HUES64 (cell line): Measurements from ENCODE around the gene STT3B.

ENCODE experiments used
- H3K27ac ChIP-seq: 2 replicates; pipeline ENCODE4 v1.7.0; 2013; ENCODE audit warnings: low read depth, low read length, inconsistent platforms
- H3K27me3 ChIP-seq: 2 replicates; pipeline ENCODE4 v1.6.1; 2013; ENCODE audit warnings: mild to moderate bottlenecking, low read length; ENCODE audit not compliant: insufficient read depth
- H3K36me3 ChIP-seq: 2 replicates; pipeline ENCODE4 v1.6.1; 2013; ENCODE audit warnings: mild to moderate bottlenecking, low read length; ENCODE audit not compliant: insufficient read depth
- H3K4me1 ChIP-seq: 2 replicates; pipeline ENCODE4 v1.6.1; 2013; ENCODE audit warnings: mild to moderate bottlenecking, low read length, moderate library complexity; ENCODE audit not compliant: insufficient read depth
- H3K4me3 ChIP-seq: 2 replicates; pipeline ENCODE4 v1.5.1; 2013; ENCODE audit warnings: mild to moderate bottlenecking, low read length, moderate library complexity
- H3K9ac ChIP-seq: 2 replicates; pipeline ENCODE4 v1.6.1; 2013; ENCODE audit warnings: mild to moderate bottlenecking, low read depth, low read length
- H3K9me3 ChIP-seq: 2 replicates; pipeline ENCODE4 v1.6.1; 2013; ENCODE audit warnings: low read depth, low read length; ENCODE audit not compliant: insufficient read depth
- WGBS: fragments of 150-250, 120-280 bp; methylation state at CpG from one replicate; pipeline ENCODE4 v1.1.7; 2013; ENCODE audit warnings: missing lambda C conversion rate; 5-methylcytosine and 5-hydroxymethylcytosine counted together

STT3B gene

DNA sequence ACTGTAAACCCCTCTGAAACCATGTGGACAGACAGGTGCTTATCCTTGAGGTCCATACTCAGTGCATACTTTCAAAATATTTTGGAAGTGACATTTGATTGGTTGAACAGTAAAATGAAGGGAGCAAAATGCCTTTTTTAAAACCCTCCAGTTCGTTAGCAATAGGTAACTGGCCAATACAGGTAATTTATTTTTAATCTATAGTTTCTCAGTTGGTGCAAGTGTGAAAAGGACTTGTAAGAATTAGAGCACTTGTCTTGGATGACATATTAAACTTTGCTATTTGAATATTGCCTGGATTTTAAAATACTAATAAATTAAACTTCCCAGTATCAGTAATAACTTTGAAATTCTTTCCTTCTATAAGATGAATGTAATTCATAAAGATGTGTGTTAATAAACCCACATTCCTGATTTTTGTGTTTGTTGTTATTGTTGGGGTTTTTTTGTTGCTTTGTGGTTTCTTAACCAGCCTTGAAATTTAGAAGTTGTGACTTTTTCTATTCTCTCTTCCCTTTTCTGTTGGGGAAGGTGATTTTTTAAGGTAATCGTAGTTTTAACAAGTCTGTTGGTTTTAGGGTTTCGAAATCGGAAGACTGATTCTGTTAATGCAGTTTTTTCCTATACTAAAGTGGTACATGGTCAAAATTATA lies 90.0 kb downstream of the STT3B start:
- peaks cover 34% of the 10 kb centered on the region for H3K4me1 ChIP-seq
- H3K27ac ChIP-seq, result no peak overlapping the region
- H3K9me3 ChIP-seq, result no peaks in the 10 kb centered on the region
- H3K36me3 ChIP-seq, result peaks cover 90% of the 10 kb centered on the region
- no peaks in the 10 kb centered on the region for H3K27me3 ChIP-seq
- H3K4me3 ChIP-seq, result no peak overlapping the region
- no peak overlapping the region for H3K9ac ChIP-seq
- WGBS, result 75% methylated on average over 4 of the region's 4 CpGs

DNA sequence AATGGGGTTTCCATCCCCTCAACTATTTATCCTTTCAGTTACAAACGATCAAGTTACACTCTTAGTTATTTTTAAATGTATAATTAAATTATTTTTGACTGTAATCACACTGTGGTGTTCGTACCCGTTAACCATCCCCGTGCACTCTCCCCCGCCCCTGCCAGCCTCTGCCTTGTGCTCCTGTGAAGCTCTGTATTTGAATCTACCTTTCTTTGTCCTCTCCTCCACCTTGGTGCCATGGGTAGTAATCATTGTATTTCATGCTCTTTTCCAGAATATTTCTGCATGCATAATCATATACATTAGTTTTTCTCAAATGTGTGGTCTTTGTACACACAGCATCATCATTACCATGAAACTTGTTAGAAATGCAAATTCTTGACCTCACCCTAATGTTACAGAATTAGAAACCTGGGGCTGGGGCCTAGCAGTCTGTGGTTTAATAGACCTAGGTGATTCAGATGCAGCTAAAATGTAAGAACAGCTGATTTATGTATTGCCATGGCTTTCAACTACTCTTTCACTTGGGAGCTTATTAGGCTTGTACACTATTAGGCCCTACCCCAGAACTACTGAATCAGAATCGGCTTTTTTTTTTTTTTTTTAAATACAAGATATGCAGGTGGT lies 91.5 kb downstream of the STT3B start:
- Histone ChIP-seq H3K4me1 (peaks cover 34% of the 10 kb centered on the region), H3K4me3 (no peak overlapping the region), H3K9ac (no peak overlapping the region), H3K36me3 (peaks cover 85% of the 10 kb centered on the region), H3K9me3 (no peaks in the 10 kb centered on the region), H3K27me3 (no peaks in the 10 kb centered on the region), H3K27ac (no peak overlapping the region)
- WGBS, result 90% methylated on average over 5 of the region's 6 CpGs

DNA sequence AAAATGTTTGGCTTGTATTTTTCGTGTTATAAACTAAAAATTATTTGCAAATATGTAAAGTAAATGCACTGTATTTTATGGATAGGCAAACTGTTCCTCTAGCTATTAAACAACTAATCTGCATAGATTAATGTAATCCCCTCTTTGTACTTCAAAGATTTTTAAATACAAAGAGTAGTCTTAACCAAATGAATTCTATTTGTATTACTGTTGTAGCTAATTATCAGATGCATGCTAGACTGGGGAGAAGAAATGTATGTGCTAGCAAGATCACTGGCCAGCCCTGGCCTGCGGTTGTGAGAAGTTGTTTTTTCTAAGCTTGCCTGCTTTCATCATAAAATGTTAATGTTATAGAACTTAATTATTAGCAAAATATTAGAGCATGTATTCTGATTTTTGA lies 92.6 kb downstream of the STT3B start:
- no CpG with 5 or more reads among the region's 2 CpGs for WGBS
- no peak overlapping the region for H3K9ac ChIP-seq
- no peaks in the 10 kb centered on the region for H3K9me3 ChIP-seq
- peak overlapping the region; percentile 1; the same call in 1 of the 2 replicates for H3K27ac ChIP-seq
- no peak overlapping the region for H3K4me3 ChIP-seq
- peaks cover 85% of the 10 kb centered on the region for H3K36me3 ChIP-seq
- H3K27me3 ChIP-seq, result no peaks in the 10 kb centered on the region
- H3K4me1 ChIP-seq, result peaks cover 34% of the 10 kb centered on the region

DNA sequence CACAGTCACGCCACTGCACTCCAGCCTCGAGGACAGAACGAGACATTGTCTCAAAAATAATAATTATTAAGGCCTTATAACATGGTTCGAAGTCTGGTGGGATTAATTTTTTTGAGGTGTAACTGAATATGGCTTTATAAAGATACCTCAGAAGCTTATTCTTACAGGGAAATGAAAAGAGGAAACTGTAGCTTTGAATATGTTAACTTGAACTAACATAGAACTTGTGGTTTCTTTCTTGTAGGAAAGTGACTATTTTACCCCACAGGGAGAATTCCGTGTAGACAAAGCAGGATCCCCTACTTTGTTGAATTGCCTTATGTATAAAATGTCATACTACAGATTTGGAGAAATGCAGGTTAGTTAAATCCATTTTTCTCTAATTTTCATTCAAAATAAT lies 96.3 kb downstream of the STT3B start:
- 87% methylated on average over 2 of the region's 5 CpGs for WGBS
- H3K9me3 ChIP-seq, result no peaks in the 10 kb centered on the region
- no peak overlapping the region for H3K9ac ChIP-seq
- H3K27me3 ChIP-seq, result no peaks in the 10 kb centered on the region
- no peak overlapping the region for H3K27ac ChIP-seq
- peaks cover 85% of the 10 kb centered on the region for H3K36me3 ChIP-seq
- peaks cover 25% of the 10 kb centered on the region for H3K4me1 ChIP-seq
- no peak overlapping the region for H3K4me3 ChIP-seq

DNA sequence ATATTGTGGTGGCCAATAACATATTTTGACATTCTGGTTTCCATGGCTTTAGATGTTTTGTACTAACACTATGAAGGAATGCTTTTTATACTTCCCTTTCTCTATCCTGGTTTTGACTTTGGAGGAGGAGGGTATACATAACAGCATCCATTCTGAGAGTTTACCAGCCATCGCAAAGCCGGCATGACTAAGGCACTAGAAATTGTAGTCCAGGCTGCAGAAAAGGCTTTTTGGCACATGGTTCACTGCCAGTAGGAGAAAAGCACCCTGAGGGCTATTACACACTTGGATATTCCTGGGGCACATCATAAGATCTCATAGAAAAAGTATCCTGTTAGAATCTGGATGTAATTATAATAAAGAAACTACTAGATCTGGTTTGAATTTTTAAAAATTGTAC lies 101.8 kb downstream of the STT3B start:
- Histone ChIP-seq H3K27ac (no peak overlapping the region), H3K4me1 (no peaks in the 10 kb centered on the region), H3K4me3 (no peak overlapping the region), H3K36me3 (peaks cover 66% of the 10 kb centered on the region), H3K27me3 (no peaks in the 10 kb centered on the region), H3K9ac (no peak overlapping the region), H3K9me3 (no peaks in the 10 kb centered on the region)
- WGBS, result 93% methylated on average over 2 of the region's 2 CpGs

DNA sequence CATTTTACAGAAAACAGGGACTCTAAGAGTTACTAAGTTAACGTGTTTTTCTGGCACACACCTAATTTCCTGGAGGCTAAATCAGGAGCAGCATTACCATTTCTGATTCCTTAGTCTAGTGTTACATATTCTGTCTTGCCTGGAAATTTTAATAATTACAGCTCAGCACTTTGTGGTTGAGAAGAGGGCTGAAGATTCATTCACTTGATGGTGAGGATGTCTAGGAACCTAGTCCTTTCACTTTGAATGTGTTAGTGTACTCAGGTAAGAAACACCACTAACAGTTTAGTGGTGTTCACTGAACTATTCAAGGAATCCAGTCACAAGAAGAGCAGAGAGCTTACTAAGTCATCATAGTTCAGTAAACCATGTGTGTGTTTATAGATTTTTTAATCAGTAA lies 102.8 kb downstream of the STT3B start:
- 86% methylated on average over 1 of the region's 1 CpG for WGBS
- Histone ChIP-seq H3K27ac (no peak overlapping the region), H3K27me3 (no peaks in the 10 kb centered on the region), H3K4me3 (no peak overlapping the region), H3K9ac (no peak overlapping the region), H3K36me3 (peaks cover 56% of the 10 kb centered on the region), H3K4me1 (no peaks in the 10 kb centered on the region), H3K9me3 (no peaks in the 10 kb centered on the region)

DNA sequence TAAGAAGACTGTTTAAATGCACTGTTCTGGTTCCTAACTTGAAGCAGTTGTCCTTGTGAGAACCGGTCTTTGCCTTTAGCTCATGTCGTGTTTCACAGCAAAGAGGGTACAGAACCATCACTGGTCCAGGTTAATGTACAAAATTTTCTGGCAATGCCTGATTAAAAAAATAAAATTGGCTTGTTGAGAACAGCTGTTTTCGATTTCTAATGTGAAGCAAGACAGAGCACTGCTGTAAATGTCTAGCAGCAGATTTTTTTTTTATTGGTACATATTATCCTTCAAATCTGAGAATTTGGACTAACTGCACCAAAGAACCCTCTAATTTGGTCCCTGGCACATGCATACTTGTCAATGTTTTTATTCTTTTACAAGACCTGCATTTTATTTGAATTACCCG lies 103.3 kb downstream of the STT3B start:
- no peak overlapping the region for H3K9ac ChIP-seq
- no peaks in the 10 kb centered on the region for H3K27me3 ChIP-seq
- peaks cover 53% of the 10 kb centered on the region for H3K36me3 ChIP-seq
- H3K9me3 ChIP-seq, result no peaks in the 10 kb centered on the region
- WGBS, result 94% methylated on average over 3 of the region's 4 CpGs
- H3K27ac ChIP-seq, result no peak overlapping the region
- H3K4me1 ChIP-seq, result no peaks in the 10 kb centered on the region
- H3K4me3 ChIP-seq, result no peak overlapping the region

DNA sequence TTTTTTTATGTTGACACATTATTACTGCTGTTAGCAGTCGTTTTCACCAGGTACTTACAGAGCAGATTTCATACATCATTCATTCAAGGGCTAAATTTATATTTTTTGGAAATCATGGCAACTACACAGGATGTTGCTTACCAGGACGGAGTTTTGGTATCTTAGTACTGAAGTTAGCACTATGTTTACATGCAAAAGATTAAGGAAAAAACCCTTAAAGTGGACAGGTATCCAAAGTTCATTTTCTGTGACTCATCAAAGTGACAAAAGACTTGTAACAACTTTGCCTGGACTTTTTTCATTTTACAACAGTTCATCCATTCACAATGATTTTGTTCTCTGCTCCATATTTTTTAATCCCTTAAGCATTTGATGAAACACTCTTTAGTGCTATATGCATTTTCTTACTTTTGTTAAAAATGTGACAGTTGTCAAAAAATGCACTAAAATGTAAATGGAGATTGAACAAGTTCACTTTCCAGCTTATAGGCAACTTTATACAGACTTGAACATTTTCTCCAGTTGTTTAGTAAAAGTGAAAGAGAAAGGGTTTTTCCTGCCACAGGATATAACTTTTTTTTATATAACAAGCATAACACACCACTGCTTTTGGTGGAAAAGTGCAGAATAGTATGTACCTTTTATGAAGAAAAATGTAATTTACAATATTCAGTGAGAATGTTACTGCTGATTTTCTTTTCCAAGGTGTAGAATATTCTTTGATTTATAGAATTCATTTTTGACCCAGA lies 104.1 kb downstream of the STT3B start:
- Histone ChIP-seq H3K9ac (no peak overlapping the region), H3K4me1 (no peaks in the 10 kb centered on the region), H3K9me3 (no peaks in the 10 kb centered on the region), H3K4me3 (no peak overlapping the region), H3K36me3 (peaks cover 46% of the 10 kb centered on the region), H3K27me3 (no peaks in the 10 kb centered on the region), H3K27ac (no peak overlapping the region)
- 80% methylated on average over 2 of the region's 2 CpGs for WGBS

DNA sequence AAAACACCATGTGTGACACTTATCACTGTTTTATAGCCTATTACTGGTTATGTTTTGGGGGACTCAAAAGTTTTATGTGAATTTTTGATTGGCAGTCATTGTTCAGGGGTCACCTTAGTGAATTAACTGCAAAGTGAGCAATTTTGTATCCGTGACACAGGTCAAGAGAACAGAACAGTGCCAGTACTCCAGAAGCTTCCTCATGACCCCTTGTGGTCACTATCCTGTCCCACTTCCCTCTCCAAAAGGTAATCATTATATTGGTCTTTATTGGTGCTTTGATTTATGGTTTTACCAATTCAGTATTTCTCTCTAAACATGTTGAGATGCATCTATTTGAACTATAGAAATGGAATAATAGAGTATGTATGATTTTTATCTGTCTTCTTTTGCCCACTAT lies 107.1 kb downstream of the STT3B start:
- Histone ChIP-seq H3K27me3 (no peaks in the 10 kb centered on the region), H3K27ac (no peak overlapping the region)

DNA sequence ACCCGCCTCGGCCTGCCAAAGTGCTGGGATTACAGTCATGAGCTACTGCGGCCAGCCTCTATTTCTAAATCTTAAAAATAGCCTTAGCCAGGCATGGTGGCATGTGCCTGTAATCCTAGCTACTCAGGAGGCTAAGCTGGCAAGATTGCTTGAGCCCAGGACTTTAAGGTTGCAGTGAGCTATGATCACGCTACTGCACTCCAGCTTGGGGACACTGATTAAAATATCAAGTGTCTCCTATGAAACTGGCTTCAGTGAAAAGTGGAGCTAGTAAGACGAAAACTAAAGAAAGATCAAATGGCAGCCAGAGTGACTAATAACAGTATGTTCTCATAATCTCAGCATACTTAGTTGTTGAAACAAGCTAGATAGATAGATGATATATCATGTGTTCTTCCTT lies 112.5 kb downstream of the STT3B start:
- Histone ChIP-seq H3K9ac (no peak overlapping the region), H3K9me3 (peaks cover 30% of the 10 kb centered on the region; the same call in 1 of the 2 replicates), H3K27me3 (no peaks in the 10 kb centered on the region), H3K36me3 (peaks cover 19% of the 10 kb centered on the region), H3K4me1 (no peaks in the 10 kb centered on the region), H3K27ac (no peak overlapping the region), H3K4me3 (no peak overlapping the region)
- WGBS, result 94% methylated on average over 5 of the region's 5 CpGs

More for the DNA sequence above, 107.1 kb downstream of the STT3B start:
- no peaks in the 10 kb centered on the region for H3K4me1 ChIP-seq
- H3K36me3 ChIP-seq, result peaks cover 18% of the 10 kb centered on the region
- no peaks in the 10 kb centered on the region for H3K9me3 ChIP-seq
- no peak overlapping the region for H3K9ac ChIP-seq
- WGBS, result 82% methylated on average over 1 of the region's 1 CpG
- no peak overlapping the region for H3K4me3 ChIP-seq

DNA sequence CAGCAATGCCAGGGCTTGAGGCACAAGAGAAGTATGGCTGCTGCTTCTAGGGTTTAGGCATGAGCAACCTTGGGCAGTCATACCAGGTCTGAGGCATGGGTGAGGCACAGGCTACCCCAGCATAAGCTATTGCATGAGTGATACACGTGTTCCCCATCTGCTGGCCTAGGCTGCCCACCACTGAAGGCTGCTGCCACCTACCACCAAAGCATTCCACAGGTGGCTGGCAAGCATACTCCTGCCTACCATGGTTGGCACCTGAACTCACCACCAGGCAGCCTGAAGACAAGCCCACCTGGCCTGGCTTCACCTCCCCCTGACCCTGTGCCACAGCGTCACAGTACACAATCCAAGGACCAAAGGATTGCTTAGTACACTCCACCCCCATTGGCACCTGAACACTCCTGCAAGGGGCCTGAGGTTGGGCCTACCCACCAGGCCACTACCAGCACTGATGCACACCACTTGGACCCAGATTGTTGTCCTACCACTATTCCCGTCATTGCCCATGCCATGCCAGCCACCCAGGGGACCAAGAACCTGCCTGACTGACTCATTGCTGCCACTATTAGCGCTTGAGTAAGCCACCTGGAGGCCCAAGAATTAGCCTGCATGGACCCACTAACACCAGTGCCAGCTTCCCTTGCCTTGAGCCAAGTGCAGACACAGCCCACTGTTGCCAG lies 115.7 kb downstream of the STT3B start:
- Histone ChIP-seq H3K4me1 (no peaks in the 10 kb centered on the region), H3K9me3 (peaks cover 60% of the 10 kb centered on the region; the same call in 1 of the 2 replicates), H3K36me3 (peaks cover 19% of the 10 kb centered on the region), H3K9ac (no peak overlapping the region), H3K27me3 (no peaks in the 10 kb centered on the region), H3K27ac (no peak overlapping the region), H3K4me3 (no peak overlapping the region)
- 95% methylated on average over 4 of the region's 4 CpGs for WGBS
